PFSK-1 (cell line): Measurements from ENCODE around the gene CLTRN.

ENCODE experiments used
- POLR2AphosphoS5 ChIP-seq: IDR thresholded peaks from 2 replicates; pipeline ENCODE4 v1.6.1; 2012; ENCODE audit warnings: low read depth, mild to moderate bottlenecking, control low read depth, low read length, moderate library complexity
- REST ChIP-seq, 2 experiments: IDR thresholded peaks; 2 replicates each; pipeline versions ENCODE4 v1.6.1 to v1.8.0; 2011 to 2012; ENCODE audit warnings: low read depth in 2 of 2, low read length in 2 of 2, control low read depth in 1 of 2, inconsistent platforms in 1 of 2, mild to moderate bottlenecking in 1 of 2, moderate library complexity in 1 of 2; ENCODE audit not compliant: insufficient read depth in 1 of 2

- TF ChIP-seq REST (IDR thresholded peaks at IDR 0.05; ENCODE audit: insufficient read depth in 1 of 2, low read depth in 2 of 2, low read length in 2 of 2) (no peak), POLR2AphosphoS5 (no peak)
Measured at GRCh38 chrX:15606136-15606535, 58.5 kb downstream of the CLTRN start.
